Ramos (cell line): Measurements from ENCODE around the gene AADAT.

Experiments
- in situ Hi-C: fragments of 300-500 bp; cut with MboI; formaldehyde crosslinking; loops from one replicate; pipeline ENCODE4 v1.14.3; 2022; ENCODE audit warnings: low sequenced_read_pairs; ENCODE audit not compliant: unreplicated experiment

AADAT gene

DNA sequence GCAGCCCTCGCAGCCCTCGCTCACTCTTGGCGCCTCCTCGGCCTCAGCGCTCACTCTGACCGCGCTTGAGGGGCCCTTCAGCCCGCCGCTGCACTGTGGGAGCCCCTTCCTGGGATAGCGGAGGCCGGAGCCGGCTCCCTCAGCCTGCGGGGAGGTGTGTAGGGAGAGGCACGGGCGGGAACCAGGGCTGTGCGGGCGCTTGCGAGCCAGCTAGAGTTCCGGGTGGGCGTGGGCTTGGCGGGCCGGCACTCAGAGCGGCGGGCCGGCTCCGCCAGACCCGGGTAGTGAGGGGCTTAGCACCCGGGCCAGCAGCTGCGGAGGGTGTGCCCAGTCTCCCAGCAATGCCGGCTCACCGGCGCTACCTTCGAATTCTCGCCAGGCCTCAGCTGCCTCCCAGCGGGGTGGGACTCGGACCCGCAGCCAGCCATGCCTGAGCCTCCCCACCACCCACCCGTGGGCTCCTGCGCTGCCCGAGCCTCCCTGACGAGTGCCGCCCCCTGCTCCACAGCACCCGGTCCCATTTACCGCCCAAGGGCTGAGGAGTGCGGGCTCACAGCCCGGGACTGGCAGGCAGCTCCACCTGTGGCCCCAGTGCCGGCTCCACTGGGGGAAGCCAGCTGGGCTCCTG lies 1.4 kb upstream of the AADAT start:
- in situ Hi-C loops = no loop called here

DNA sequence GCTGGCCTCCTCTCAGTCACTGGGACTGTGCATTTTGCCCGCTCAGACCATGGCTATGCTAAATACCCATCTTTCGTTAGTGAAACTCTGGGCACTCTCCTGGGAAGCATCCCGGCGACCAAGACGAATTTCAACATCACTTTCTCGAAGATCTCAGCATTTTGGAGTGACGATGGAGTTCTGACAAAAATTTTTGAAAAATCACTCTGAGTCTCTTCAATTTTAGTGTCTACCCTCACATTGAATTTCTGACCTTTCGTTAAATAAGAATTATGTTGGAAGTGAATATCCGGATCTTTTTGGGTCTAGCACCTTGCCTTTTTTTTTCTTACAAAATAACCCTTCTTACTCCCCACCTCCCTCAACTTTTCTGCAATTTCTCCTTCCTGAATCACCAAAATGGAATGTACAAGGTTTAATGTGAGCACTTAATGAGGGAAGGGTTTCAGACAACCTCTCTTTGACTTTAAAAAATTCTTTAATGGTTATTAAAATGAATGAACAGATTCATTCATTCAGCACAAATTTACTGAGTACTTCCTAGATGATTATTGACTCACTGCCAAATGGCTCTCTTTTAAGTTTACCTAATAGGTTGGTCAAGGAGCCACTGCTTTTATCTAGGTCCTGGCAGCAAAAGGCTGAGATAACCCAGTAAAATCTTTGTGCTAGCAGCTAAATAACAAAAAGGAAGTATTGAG lies 746 bp upstream of the AADAT start:
- in situ Hi-C loops = no loop called here

DNA sequence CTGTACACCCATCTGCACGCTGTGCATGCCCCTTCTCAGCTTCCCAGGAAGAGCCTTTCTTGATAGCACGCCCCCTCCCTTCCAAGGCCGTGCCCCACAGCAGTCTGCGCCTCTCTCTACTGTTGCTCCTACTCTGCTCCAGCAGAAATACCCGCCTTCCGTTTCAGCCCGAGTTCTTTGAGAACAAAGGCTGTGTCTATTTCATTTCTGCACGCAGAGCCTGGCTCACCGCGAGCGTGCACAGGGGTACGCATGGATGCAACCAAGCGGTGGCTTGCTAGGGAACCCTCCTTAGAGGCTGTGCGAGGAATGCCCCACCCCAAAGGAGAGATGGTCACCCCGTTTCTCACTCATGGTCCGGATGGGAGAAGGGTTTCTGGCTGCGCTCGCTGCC lies 485 bp downstream of the AADAT start:
- in situ Hi-C loops = no loop called here

DNA sequence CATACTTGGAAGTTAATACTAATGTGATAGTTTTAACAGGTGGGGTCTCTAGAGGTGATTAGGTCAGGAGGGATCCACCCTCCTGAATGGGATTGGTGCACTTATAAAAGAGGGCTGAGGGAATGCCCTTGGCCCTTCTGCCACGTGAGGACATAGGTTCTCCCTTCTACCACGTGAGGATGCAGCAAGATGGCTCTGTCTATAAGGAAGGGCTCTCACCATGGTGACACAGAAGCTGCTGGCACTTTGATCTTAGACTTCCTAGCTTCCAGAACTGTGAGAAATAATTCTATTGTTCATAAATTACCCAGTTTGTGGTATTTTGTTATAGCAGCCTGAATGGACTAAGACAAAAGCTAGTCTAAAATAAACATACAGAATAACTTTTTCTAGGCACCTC lies 1.0 kb downstream of the AADAT start:
- in situ Hi-C loops = no loop called here

DNA sequence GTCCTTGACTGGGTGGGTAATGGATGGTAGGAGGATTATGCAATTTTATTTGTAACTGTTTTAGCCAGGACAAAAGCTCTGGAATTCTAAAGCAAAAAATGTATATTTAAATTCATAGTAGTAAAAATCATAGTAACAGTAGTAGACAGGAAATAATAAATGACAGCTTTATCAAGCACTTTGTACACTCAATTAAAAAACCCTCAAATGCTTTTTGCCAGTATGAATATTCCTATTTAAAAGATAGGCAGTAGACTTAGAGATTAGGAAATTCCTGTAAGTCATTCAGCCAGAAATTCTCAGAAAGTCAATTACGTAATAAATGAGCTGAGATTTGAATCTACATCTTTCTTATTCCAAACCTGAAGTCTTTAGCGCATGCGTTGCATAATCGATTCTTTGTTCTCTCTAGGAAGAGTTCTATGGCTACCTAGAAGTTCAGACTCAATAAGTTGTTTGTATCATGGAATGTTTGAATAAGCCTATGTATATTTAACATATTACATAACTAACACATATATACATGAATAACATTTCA lies 2.5 kb downstream of the AADAT start:
- in situ Hi-C loops = no loop called here

DNA sequence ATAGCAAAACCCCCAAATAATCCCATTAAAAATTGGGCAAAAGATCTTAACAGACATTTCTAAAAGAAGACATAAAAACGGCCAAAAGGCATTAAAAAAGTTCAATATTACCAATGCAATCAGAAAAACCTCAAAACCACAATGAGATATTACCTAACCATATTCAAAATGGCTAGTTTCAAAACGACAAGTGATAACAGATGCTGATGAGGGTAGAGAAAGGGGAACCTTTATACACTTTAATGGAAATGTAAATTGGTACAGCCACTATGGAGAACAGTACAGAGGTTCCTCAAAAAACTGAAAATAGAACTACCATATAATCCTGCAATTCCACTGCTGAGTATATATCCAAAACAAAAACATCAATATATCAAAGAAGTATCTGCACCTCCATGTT lies 6.2 kb downstream of the AADAT start:
- in situ Hi-C loops = no loop called here

DNA sequence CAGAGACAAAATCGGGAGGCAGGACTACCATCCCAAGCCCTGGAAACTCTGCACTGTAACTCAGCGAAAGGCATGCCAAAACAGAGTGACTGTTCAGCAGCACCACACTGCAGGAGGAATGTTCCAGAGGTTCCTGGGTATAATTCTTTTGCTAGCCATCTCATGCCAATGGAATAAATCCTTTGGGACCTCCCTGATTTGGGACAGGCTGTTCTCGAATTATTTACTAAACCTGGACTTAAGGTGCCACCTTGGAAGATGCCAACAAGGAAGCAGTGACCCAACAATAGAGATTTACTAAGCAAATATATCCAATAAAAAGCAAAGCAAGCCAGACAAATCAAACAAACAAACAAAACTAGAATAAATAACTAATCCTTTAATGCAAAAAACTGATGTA lies 9.3 kb downstream of the AADAT start:
- in situ Hi-C loops = no loop called here

DNA sequence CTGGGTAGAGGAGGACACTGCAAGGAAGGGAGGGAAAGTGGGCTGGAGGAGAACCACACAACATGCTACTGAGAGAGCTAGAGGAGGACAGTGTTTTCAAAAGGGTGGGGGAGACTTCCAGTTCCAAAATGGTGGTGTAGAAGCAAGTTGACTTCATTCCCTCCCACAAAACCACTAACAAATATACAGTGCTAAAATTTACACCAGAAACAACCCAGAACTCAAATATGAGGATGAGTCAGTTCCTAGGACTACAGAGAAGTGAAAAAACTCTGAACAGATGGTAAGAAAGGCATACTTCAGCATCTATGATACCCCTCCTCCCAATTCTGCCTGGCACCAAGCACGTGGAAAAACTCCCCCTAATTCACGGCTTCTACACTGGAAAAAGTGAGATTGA lies 9.8 kb downstream of the AADAT start:
- in situ Hi-C loops = no loop called here

DNA sequence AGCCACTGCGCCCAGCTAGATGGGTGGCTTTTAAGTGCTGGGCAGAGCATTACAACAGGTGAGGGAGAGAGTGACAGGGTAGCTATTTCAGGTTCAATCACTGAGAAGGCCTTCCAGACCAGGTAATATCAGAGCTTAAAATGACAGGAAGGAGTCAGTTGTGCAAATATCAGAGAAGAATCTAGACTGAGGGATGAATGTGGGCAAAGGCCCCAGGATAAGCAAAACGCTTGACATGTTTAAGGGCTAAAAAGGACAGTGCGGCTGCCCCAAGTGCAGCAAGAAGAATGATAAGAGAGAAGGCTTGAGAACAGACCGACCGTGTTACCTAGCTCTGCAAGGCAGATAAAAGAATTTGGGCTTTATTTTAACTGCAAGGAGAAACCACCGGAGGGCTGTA lies 18.6 kb downstream of the AADAT start:
- in situ Hi-C loops = no loop called here

DNA sequence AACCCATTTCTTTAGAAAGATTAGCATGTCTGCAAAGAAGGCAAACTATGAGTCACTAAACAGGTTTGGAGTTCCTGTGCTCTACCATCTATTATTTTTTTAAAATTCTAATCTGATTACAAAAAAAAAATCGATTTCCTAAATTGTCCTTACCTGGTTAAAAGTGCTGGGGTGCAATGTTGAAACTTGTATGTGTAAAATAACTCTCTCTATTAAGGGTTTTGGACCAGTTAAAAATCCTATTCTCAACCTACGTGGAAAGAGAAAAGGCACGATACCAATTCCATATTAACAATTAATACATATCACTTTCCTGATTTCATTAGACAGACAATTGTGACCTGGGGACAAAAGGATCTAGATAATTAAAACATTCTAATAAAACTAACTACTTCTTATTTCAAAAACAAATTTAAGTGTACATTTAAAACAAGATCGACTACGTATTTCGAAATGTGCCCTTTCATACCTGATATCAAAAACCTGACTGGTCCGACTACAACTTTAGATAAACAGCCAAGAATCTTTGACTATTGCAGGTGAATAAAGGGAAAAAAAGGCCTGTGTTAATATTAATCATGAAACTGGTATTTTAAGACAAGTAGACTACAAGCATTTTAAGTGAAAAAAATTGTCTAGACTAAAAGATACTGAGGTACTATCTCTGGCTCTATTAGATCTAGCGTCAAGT lies 21.2 kb downstream of the AADAT start:
- in situ Hi-C loops = no loop called here

DNA sequence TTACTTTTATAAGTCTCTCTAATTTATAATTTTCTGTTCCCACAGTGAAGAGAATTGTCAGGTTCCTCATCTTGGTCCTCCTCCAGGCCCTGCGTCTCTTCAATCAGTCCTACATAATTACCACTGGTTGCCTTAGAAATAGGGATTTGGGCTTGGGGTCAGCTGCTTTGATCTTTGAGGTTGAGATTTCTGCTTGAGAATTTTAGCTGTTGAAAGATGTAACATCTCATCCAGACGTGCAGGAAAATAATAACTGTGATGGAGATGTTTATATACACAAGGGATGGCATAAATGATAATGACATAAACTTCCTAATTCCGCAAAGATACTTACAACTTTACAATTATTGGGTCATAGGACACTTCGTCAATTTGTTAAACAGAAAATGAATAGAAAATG lies 30.3 kb downstream of the AADAT start:
- in situ Hi-C loops = no loop called here

DNA sequence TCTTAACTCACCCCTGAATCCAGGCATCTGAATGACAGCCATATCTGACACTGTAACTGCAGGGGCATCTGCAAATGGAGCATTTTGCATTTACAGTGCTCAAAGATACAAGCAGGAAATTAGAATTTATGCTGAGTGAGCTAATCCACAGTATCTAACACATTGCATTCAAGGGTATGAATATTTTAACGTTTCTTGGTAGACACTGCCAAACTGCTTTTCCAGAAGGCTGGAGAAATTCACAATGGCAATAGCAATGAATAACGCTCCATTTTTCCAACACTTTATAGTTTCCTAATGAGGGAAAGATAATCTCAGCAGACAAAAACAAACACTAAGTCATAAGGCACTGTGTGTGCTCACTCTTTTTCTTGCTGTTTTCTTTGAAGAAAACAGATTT lies 30.9 kb downstream of the AADAT start:
- in situ Hi-C loops = no loop called here

DNA sequence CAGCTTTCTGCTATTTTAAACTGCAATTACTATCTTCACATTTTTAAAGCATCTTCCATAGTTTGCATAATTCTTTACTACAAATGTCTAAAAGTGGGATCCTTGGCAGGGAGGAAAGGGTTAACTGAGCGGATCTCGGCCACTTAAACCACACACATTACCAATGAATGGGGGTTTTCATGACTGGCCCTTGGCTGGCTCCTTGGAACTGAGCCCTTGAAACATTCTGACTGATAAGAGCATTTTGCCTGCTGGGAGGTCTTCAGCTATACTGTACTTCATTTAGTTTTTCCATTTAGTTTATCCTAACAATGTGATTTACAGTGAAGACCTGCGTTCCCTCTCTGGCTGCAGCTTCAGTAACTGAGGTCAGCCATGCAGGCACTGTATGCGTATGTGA lies 31.9 kb downstream of the AADAT start:
- in situ Hi-C loops = no loop called here

DNA sequence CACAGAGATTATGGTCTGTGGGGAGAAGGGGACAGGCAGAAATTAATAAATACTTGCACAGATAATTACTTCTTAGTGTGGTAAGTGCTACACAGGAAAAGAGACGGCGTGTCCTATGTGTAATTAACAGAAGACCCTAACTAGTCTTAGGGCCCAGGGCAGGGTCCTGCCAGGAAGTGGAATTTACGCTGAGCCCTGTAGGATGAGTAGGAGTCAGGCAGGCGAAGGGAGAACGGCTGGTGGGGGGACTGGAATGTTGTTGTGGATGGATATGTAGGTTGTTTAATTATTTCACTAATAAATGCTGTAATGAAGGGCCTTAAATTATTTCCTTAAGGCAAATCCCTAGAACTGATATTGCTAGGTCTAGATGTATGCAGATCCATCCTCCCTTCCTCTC lies 36.8 kb downstream of the AADAT start:
- in situ Hi-C loops = no loop called here

DNA sequence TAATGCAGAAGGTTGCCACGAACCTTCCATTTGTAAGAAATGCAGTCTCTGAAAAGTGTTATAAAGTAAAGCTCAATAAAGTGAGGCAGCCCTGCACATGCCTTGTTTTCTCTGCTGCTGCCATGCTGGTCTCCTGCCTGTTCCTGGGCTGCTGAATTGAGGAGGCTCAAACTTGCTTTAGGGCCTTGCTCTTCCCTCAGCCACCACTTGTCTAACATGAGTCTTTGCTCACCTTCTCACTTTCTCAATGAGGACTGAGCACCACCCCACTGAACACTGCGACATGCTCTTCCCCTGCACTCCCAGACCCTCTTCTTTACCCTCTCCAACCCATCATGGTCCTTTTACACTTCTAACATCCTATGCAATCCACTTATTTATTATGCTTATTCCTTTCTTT lies 38.4 kb downstream of the AADAT start:
- in situ Hi-C loops = no loop called here

DNA sequence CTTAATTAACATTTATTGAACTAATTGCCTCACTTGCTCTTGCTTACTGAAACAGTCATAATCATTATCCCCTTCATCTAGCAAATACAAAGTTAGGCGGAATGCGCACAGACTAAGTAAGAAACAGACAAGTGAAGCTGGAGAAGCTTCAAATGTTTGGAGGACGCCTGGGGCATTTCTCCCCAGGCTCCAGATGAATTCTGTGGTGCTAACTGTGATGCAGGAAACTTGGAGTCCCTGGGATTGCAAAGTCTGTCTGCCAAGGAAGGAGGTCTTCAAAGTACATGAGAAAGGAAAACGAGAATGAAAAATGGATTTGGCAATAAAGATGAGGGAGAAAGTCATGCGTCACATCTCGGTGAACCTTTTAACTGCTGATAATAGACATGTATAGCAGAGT lies 40.0 kb downstream of the AADAT start:
- in situ Hi-C loops = loop anchor here (10.0 to 25.0 kb wide), 2 partner anchors 235 to 437 kb away; partner anchors contain the start of genes CLCN3 and NEK1

DNA sequence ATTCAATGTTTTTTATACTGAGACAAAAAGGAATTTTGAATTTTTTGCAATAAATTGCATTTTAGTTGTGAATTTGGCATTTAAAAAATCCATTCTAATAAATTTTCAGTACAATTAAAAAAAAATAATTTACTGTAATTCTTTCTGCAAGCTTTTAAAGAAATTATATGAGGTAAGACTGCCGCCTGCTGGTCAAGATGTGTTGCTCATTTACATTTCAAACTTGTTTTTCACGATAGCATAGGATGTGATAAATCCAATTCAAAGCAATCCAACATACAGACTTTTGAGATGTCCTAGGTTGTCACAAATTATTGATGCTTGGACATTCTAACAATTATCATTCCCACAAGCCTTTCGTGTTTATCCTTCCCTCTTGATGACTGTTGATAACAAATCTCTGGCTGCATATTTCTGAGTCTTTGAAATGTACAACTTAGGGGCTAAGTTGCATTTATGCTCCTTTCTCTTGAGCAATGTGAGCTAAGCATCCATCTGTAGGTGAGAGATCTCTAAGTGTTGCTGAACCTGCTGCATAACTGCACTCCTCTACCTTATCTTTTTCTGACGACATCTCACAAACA lies 41.9 kb downstream of the AADAT start:
- in situ Hi-C loops = loop anchor here (10.0 to 25.0 kb wide), 2 partner anchors 233 to 436 kb away; partner anchors contain the start of genes CLCN3 and NEK1

DNA sequence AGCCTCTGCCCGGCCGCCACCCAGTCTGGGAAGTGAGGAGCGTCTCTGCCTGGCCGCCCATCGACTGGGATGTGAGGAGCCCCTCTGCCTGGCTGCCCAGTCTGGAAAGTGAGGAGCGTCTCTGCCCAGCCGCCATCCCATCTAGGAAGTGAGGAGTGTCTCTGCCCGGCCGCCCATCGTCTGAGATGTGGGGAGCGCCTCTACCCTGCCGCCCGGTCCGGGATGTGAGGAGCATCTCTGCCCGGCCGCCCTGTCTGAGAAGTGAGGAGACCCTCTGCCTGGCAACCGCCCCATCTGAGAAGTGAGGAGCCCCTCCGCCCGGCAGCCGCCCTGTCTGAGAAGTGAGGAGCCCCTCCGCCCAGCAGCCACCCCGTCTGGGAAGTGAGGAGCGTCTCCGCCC lies 43.6 kb downstream of the AADAT start:
- in situ Hi-C loops = loop anchor here (10.0 to 25.0 kb wide), 2 partner anchors 231 to 434 kb away; partner anchors contain the start of genes CLCN3 and NEK1

DNA sequence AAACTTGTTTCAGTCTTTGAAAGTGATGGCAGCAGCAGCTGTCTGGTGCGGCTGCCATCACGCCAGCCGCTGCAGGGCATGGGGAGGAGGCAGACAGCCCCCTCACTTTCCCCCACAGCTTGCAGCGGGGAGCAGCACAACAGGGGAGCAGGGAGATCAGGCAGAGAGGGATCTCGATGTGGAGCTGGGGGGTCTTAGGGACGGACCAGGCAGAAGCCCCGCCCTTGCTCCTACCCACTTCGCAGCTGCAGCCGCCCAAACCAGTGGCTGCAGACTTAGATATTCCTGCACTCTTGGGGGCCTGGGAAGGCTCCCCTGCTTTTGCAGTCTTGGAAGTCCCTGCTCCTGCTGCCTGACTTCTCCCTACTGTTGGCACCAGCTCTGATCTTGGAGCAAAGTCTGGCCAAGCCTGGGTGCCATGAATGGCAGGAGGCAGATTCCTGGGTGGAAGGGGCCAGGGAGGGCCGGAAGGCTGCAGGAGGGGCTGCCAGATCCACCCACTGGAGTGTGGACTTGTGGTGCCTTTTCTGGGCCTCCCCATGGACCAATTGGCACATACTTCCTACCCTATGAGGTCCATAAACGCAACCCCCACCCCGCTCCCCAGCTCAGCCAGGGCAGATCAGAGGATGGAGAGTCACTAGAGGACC lies 49.6 kb downstream of the AADAT start:
- in situ Hi-C loops = loop anchor here (10.0 to 25.0 kb wide), 2 partner anchors 225 to 428 kb away; partner anchors contain the start of genes CLCN3 and NEK1

DNA sequence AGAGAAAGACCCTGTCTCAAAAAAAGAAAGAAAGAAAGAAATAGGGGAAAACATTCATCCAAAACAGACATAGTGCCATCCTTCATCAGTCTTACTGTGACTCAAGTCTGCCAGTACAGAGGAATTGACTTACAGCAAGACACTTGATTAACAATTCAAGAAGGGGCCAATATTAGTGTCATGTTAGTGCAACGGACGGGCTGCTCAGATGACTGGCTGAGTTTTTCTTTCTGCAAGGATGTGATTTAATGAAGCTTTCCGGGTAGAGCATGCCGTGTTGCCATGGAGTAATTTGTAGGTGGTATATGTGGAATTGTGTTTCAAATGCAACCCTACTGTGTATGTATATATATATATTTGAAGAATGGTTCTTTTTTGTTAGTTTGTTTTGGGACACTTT lies 51.0 kb downstream of the AADAT start:
- in situ Hi-C loops = loop anchor here (25.0 kb wide), 1 partner anchor 426 kb away; the partner anchor contains the start of genes CLCN3 and NEK1
